ENCODE measurements around the gene MME.

Gene MME

DNA sequence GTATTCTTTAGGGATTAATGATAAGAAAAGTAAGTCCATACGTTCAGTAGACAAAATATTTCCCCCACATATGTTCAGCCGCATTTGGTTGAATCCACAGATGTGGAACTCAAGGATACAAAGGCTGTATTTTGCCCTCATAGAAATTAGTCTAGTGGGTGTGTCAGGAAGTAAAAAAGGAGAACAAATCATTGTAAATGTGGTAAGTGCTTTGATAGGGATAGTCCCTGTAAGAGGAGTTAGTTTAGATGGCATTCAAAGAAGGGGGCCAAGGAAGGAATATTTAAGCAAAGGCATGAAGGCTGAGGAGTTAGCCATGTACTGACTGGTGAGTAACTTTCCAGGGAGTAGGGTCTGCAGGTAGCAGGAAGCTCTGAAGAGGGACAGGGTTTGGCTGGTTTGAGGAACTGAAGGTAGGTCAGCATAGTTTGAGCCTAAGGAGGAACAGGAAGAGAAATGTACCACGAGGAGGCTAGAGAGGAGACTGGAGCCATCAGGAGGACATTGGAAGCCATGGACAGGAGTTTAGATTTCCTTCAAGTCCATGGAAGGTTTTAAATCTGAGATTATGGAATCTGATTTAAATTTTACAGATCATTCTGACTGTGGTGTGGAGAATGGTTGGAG lies 98.8 kb downstream of the MME start:
- Histone ChIP-seq H3K4me3 (ENCODE audit: low read depth, low read length) (no peak overlapping the region), H3K27me3 (replicated peaks) (no peaks in the 10 kb centered on the region), H3K36me3 (replicated peaks) (no peaks in the 10 kb centered on the region), H3K27ac (no peak overlapping the region)
- no peak for DNase-seq
- TF ChIP-seq, protein P1, sequence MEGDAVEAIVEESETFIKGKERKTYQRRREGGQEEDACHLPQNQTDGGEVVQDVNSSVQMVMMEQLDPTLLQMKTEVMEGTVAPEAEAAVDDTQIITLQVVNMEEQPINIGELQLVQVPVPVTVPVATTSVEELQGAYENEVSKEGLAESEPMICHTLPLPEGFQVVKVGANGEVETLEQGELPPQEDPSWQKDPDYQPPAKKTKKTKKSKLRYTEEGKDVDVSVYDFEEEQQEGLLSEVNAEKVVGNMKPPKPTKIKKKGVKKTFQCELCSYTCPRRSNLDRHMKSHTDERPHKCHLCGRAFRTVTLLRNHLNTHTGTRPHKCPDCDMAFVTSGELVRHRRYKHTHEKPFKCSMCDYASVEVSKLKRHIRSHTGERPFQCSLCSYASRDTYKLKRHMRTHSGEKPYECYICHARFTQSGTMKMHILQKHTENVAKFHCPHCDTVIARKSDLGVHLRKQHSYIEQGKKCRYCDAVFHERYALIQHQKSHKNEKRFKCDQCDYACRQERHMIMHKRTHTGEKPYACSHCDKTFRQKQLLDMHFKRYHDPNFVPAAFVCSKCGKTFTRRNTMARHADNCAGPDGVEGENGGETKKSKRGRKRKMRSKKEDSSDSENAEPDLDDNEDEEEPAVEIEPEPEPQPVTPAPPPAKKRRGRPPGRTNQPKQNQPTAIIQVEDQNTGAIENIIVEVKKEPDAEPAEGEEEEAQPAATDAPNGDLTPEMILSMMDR (IDR thresholded peaks at IDR 0.05; ENCODE audit: low read depth, low read length, missing control alignments): no peak
- in situ Hi-C loops (cut with HindIII; ENCODE audit: low pct_ligation_motif_present, low sequenced_read_pairs): no loop called here

DNA sequence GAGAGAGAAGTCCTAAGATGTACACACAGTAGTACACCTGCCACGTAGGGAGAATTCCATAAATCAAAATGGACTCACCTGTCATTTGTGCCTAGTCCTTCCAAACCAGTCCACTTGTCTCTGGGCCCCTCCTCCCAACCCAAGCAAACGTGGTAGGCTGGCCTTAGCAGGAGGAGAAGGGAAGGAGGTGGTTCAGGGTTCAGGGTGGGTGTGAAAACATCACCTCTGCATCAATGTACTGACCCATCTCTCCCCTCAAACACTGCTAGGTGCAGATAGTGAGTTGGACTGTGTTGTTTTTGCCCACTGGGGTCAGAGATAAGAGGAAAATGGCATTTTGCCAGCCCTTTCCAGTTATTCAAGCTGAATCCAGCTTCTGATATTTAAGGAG lies 99.3 kb downstream of the MME start:
- DNase-seq: no peak
- no peaks in the 10 kb centered on the region for H3K36me3 ChIP-seq (replicated peaks)
- in situ Hi-C loops (cut with HindIII; ENCODE audit: low pct_ligation_motif_present, low sequenced_read_pairs): no loop called here

GRCh38 chr3:155179966-155180757 lies 100.0 kb downstream of the MME start:
- DNase-seq: no peak
- Histone ChIP-seq H3K27me3 (replicated peaks) (no peaks in the 10 kb centered on the region), H3K27ac (no peak overlapping the region), H3K36me3 (replicated peaks) (no peaks in the 10 kb centered on the region), H3K4me3 (ENCODE audit: low read depth, low read length) (no peak overlapping the region)
- TF ChIP-seq, protein P1 (IDR thresholded peaks at IDR 0.05; ENCODE audit: low read depth, low read length, missing control alignments): no peak
- in situ Hi-C loops (cut with HindIII; ENCODE audit: low pct_ligation_motif_present, low sequenced_read_pairs): no loop called here

More for the DNA sequence above, 99.3 kb downstream of the MME start:
- TF ChIP-seq, protein P1 (IDR thresholded peaks at IDR 0.05; ENCODE audit: low read depth, low read length, missing control alignments): no peak
- Histone ChIP-seq H3K27me3 (replicated peaks) (no peaks in the 10 kb centered on the region), H3K27ac (no peak overlapping the region), H3K4me3 (ENCODE audit: low read depth, low read length) (no peak overlapping the region)

GRCh38 chr3:155182467-155182866 lies 102.3 kb downstream of the MME start:
- TF ChIP-seq, protein P1 (IDR thresholded peaks at IDR 0.05; ENCODE audit: low read depth, low read length, missing control alignments): no peak
- DNase-seq: no peak
- Histone ChIP-seq H3K36me3 (replicated peaks) (no peaks in the 10 kb centered on the region), H3K27me3 (replicated peaks) (no peaks in the 10 kb centered on the region), H3K4me3 (ENCODE audit: low read depth, low read length) (no peak overlapping the region), H3K27ac (no peak overlapping the region)
- in situ Hi-C loops (cut with HindIII; ENCODE audit: low pct_ligation_motif_present, low sequenced_read_pairs): no loop called here

DNA sequence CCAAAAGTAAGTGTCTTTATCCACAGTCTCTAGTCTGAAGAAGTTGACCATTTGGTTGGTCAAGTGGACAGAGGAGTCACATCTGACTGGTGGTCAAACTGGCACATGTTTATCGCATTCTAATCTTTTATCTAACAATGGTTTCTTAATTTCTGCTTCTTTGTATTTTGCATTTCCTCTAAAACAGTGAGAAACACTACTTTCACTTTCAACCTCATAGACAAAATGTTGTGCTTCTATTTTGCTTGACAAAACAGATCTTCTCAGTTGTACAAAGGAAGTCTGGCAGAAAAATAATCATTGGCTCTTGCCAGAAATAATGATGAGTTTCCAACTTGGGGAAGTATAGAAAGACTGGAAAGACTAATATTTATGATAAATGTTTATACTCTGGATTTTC lies 103.9 kb downstream of the MME start:
- Histone ChIP-seq H3K27ac (no peak overlapping the region), H3K4me3 (ENCODE audit: low read depth, low read length) (no peak overlapping the region), H3K27me3 (replicated peaks) (no peaks in the 10 kb centered on the region), H3K36me3 (replicated peaks) (no peaks in the 10 kb centered on the region)
- in situ Hi-C loops (cut with HindIII; ENCODE audit: low pct_ligation_motif_present, low sequenced_read_pairs): no loop called here
- TF ChIP-seq, protein P1 (IDR thresholded peaks at IDR 0.05; ENCODE audit: low read depth, low read length, missing control alignments): no peak
- DNase-seq: no peak
